GM10266 (cell line): ENCODE data around the gene GABPB1.

ENCODE experiments used
- DNase-seq: peaks from one replicate; pipeline ENCODE4 v3.0.0; 2012; ENCODE audit errors: extremely low spot score
- CTCF ChIP-seq: IDR thresholded peaks from 2 replicates; pipeline ENCODE4 v1.5.1; 2012; ENCODE audit warnings: mild to moderate bottlenecking, low read depth; ENCODE audit not compliant: control insufficient read depth, insufficient read depth; ENCODE audit errors: missing control alignments

The GABPB1 gene

GRCh38 chr15:50278496-50278895, 76.5 kb downstream of the GABPB1 start:
- no peak for TF ChIP-seq CTCF
- DNase-seq: no peak

- DNase-seq: no peak
- TF ChIP-seq CTCF: no peak
Observed at GRCh38 chr15:50277370-50277769, 77.6 kb downstream of the GABPB1 start.

GRCh38 chr15:50275908-50276307, 79.1 kb downstream of the GABPB1 start:
- no peak for TF ChIP-seq CTCF
- DNase-seq: no peak

- TF ChIP-seq CTCF: no peak
- no peak for DNase-seq
Observed at GRCh38 chr15:50275091-50275490, 79.9 kb downstream of the GABPB1 start.

GRCh38 chr15:50267577-50267976, 87.4 kb downstream of the GABPB1 start:
- TF ChIP-seq CTCF: no peak
- DNase-seq: no peak

- DNase-seq: no peak
- no peak for TF ChIP-seq CTCF
Observed at GRCh38 chr15:50265620-50266019, 89.4 kb downstream of the GABPB1 start, which contains the start of gene HDC. TSS of gene HDC (minus strand) at chr15:50265726. CDS start at chr15:50265623, 103 bp downstream.

- DNase-seq: no peak
Observed at GRCh38 chr15:50262533-50262932, 92.5 kb downstream of the GABPB1 start.

More at GRCh38 chr15:50262533-50262932, 92.5 kb downstream of the GABPB1 start:
- TF ChIP-seq CTCF: no peak
